Activated naive CD8-positive, alpha-beta T cell treated with anti-CD3 and anti-CD28 coated beads, Interleukin-2, amount 10 ng/mL, durations not matched to agents 7 days and 5 days (primary cell): Measurements from ENCODE around the gene RERE. TPM values are rescaled to one million over a fixed set of nuclear protein-coding genes. Genes with fewer than 3 reads are reported as not detected.

Source experiments
- ATAC-seq: fragments of 150-1000 bp; cut with Tn5 transposase; one replicate; pipeline ENCODE4 v1.10.0; 2021; ENCODE audit warnings: low read depth, moderate library complexity
- POLR2A ChIA-PET: fragments of 350-600 bp; sonication (Branson Sonifier 250); formaldehyde crosslinking; loops from one replicate; lab custom pipeline; 2021; ENCODE audit warnings: antibody characterized with exemption; lab: Charles Lee
- DNase-seq: peaks from one replicate; pipeline ENCODE4 v3.0.0; 2021
- H3K27ac Mint-ChIP-seq: one replicate; pipeline ENCODE4 v1.8.0; 2022; ENCODE audit warnings: mild to moderate bottlenecking, mixed read lengths
- H3K27me3 Mint-ChIP-seq: one replicate; pipeline ENCODE4 v1.8.0; 2022; ENCODE audit warnings: mild to moderate bottlenecking, moderate library complexity, mixed read lengths
- H3K36me3 Mint-ChIP-seq: one replicate; pipeline ENCODE4 v1.8.0; 2021; ENCODE audit warnings: mild to moderate bottlenecking, mixed read lengths
- H3K4me1 Mint-ChIP-seq: one replicate; pipeline ENCODE4 v1.8.0; 2021; ENCODE audit warnings: mixed read lengths
- H3K4me3 Mint-ChIP-seq: one replicate; pipeline ENCODE4 v1.8.0; 2022; ENCODE audit warnings: mild to moderate bottlenecking, moderate library complexity, mixed read lengths
- H3K9me3 Mint-ChIP-seq: one replicate; pipeline ENCODE4 v1.8.0; 2021; ENCODE audit warnings: mixed read lengths
- total RNA-seq, 2 experiments: library from RNA; stranded (reverse); gene quantifications; one replicate each; pipeline ENCODE4 v1.2.3, GENCODE V29; 2021

RERE gene
- total RNA-seq, 2 experiments from 2014 or later, result 64.4 to 68.7 TPM

GRCh38 chr1:8472668-8473067, 344.8 kb downstream of the RERE start:
- peaks cover 39% of the 10 kb centered on the region for H3K4me1 Mint-ChIP-seq
- POLR2A ChIA-PET, result interaction anchor here (0.7 to 1.0 kb wide), 2 partner anchors 45 to 53 kb away, joined by 3 read pairs; no protein-coding TSS in a partner anchor
- DNase-seq (no peak), ATAC-seq (peak; percentile 96)
- peak overlapping the region; percentile 33 for H3K4me3 Mint-ChIP-seq
- H3K27me3 Mint-ChIP-seq, result no peaks in the 10 kb centered on the region
- H3K36me3 Mint-ChIP-seq, result no peaks in the 10 kb centered on the region
- H3K27ac Mint-ChIP-seq, result peak overlapping the region; percentile 54
- H3K9me3 Mint-ChIP-seq, result no peaks in the 10 kb centered on the region

DNA sequence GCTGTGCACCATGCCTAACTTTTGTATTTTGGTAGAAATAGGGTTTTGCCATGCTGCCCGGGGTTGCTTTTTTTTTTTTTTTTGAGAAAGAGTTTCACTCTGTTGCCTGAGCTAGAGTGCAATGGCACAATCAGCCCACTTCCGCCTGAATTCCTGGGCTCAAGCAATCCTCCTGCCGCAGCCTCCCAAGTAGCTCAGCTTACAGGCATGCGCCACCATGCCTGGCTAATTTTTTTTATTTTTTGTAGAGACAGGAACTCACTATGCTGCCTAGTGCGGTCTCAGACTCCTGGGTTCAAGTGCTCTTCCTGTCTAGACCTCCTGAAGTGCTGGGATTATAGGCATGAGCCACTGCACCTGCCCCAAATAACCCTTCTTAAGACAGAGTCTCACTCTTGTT, 346.0 kb downstream of the RERE start:
- ATAC-seq (no peak), DNase-seq (no peak)
- Mint-ChIP-seq H3K4me1 (peaks cover 32% of the 10 kb centered on the region), H3K4me3 (no peak overlapping the region), H3K27ac (no peak overlapping the region), H3K36me3 (no peaks in the 10 kb centered on the region), H3K27me3 (no peaks in the 10 kb centered on the region), H3K9me3 (no peaks in the 10 kb centered on the region)
- POLR2A ChIA-PET, result interaction anchor here (0.6 to 0.7 kb wide), 2 partner anchors 83 to 207 kb away, joined by 3 read pairs; no protein-coding TSS in a partner anchor

DNA sequence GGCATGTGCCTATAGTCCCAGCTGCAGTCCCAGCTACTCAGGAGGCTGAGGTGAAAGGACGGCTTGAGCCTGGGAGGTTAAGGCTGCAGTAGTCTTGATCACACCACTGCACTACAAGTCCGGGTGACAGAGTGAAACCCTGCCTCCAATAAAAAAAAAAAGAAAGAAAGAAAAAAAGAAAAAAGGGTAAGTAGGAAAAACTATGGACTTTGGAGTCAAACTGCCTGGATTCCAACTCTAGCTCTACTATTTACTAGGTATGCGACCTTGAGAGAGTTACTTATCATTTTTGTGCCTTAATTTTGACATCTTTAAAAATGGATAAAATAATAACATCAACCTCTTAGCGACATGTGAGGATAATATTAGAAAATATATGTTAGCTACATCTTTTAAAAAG, 348.7 kb downstream of the RERE start:
- H3K27me3 Mint-ChIP-seq, result no peaks in the 10 kb centered on the region
- peaks cover 7% of the 10 kb centered on the region for H3K36me3 Mint-ChIP-seq
- ATAC-seq (no peak), DNase-seq (no peak)
- no peak overlapping the region for H3K4me3 Mint-ChIP-seq
- POLR2A ChIA-PET, result no interaction called here
- H3K9me3 Mint-ChIP-seq, result no peaks in the 10 kb centered on the region
- peaks cover 27% of the 10 kb centered on the region for H3K4me1 Mint-ChIP-seq
- H3K27ac Mint-ChIP-seq, result no peak overlapping the region

DNA sequence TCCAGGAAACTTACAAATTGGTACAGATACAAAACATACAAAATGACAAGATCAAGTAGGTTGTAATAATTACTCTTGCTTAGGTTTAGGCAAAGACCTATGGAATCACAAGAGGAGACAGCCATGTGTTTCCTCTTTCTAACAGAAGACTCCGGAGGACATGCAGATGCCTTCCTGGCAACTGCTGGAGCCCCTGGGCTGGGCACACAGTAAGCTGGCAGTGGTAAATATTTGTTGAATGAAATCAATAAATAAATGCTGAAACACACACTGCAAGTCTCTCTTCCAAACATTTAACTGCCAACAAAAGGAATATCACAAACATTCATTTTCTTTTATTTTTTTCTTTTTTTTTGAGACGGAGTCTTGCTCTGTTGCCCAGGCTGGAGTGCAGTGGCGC, 350.1 kb downstream of the RERE start:
- H3K36me3 Mint-ChIP-seq, result peaks cover 7% of the 10 kb centered on the region
- no peak overlapping the region for H3K4me3 Mint-ChIP-seq
- H3K27ac Mint-ChIP-seq, result no peak overlapping the region
- peaks cover 24% of the 10 kb centered on the region for H3K4me1 Mint-ChIP-seq
- DNase-seq (no peak), ATAC-seq (no peak)
- no peaks in the 10 kb centered on the region for H3K27me3 Mint-ChIP-seq
- POLR2A ChIA-PET, result no interaction called here
- H3K9me3 Mint-ChIP-seq, result no peaks in the 10 kb centered on the region

DNA sequence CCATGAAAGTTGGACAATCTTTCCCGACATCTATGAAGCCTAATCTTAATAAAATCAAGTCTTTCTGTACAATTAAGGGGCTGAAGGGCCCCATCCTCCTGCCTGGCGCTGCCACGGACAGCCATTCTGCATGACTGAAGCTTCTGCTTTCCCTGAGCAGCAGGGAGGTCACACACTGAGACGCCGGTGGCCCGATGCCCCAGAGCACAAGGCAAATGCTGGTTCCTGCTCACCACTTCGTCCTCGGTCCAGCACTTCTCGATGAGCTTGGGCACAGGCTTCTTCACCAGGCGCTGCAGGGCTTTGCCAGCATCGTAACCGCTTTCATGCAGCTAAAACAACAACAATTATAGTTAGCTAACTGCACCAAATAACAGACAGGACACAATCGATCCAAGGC, 351.7 kb downstream of the RERE start:
- Mint-ChIP-seq H3K27ac (no peak overlapping the region), H3K9me3 (no peaks in the 10 kb centered on the region), H3K27me3 (no peaks in the 10 kb centered on the region), H3K4me3 (no peak overlapping the region), H3K36me3 (peaks cover 13% of the 10 kb centered on the region), H3K4me1 (peaks cover 22% of the 10 kb centered on the region)
- ATAC-seq (no peak), DNase-seq (no peak)
- POLR2A ChIA-PET, result interaction anchor here (0.6 kb wide), 1 partner anchor 27 kb away, joined by 3 read pairs; no protein-coding TSS in a partner anchor

DNA sequence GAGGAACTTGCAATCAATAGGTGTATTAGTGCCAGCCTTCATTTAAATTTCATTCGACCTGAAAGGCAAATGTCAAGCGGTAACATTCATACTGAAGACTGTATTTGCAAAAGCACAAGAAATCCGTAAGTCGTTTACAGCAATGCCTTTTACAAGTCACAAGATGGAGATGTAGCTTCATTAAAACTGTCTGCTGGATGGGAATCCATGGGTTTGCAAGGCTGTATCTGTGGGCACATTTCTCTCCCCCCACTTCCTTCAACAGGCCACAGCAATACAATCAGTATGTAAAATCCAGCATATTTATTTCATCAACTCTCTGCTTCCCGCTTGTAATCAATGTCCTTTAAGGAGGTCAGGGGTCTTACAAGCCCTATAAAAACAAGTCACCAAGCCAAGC, 352.4 kb downstream of the RERE start:
- peaks cover 13% of the 10 kb centered on the region for H3K36me3 Mint-ChIP-seq
- H3K9me3 Mint-ChIP-seq, result no peaks in the 10 kb centered on the region
- POLR2A ChIA-PET, result no interaction called here
- no peak for DNase-seq
- H3K27me3 Mint-ChIP-seq, result no peaks in the 10 kb centered on the region
- no peak overlapping the region for H3K4me3 Mint-ChIP-seq
- H3K4me1 Mint-ChIP-seq, result peaks cover 22% of the 10 kb centered on the region
- no peak overlapping the region for H3K27ac Mint-ChIP-seq
- ATAC-seq, result no peak

DNA sequence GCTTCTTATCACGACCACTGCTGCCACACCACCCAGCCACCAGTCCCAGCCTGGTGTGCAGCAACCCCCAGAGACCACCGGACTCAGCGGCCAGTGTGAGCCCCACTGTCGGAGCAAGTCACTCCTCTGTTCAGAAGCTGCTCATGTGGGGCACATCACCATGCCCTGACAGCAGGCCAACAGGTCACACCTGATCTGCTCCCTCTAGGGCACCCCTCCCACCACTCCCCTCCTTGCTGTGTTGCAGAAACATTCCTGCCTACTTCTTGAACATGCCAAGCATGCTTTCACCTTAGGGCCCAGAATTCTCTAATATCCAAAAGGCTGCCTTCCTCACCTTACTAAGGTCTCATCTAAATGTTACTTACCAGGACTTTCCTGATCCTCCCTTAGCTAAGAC, 353.1 kb downstream of the RERE start:
- peaks cover 22% of the 10 kb centered on the region for H3K4me1 Mint-ChIP-seq
- ATAC-seq (no peak), DNase-seq (no peak)
- H3K27me3 Mint-ChIP-seq, result no peaks in the 10 kb centered on the region
- no peak overlapping the region for H3K27ac Mint-ChIP-seq
- H3K4me3 Mint-ChIP-seq, result no peak overlapping the region
- POLR2A ChIA-PET, result no interaction called here
- H3K9me3 Mint-ChIP-seq, result no peaks in the 10 kb centered on the region
- peaks cover 13% of the 10 kb centered on the region for H3K36me3 Mint-ChIP-seq

GRCh38 chr1:8463144-8463927, 354.1 kb downstream of the RERE start:
- H3K9me3 Mint-ChIP-seq, result no peaks in the 10 kb centered on the region
- DNase-seq (no peak), ATAC-seq (no peak)
- peaks cover 13% of the 10 kb centered on the region for H3K36me3 Mint-ChIP-seq
- no peaks in the 10 kb centered on the region for H3K27me3 Mint-ChIP-seq
- H3K27ac Mint-ChIP-seq, result peak overlapping the region; percentile 46
- POLR2A ChIA-PET, result interaction anchor here (0.5 kb wide), 1 partner anchor 1297 kb away, joined by 4 read pairs; no protein-coding TSS in a partner anchor
- H3K4me3 Mint-ChIP-seq, result no peak overlapping the region
- peaks cover 22% of the 10 kb centered on the region for H3K4me1 Mint-ChIP-seq

DNA sequence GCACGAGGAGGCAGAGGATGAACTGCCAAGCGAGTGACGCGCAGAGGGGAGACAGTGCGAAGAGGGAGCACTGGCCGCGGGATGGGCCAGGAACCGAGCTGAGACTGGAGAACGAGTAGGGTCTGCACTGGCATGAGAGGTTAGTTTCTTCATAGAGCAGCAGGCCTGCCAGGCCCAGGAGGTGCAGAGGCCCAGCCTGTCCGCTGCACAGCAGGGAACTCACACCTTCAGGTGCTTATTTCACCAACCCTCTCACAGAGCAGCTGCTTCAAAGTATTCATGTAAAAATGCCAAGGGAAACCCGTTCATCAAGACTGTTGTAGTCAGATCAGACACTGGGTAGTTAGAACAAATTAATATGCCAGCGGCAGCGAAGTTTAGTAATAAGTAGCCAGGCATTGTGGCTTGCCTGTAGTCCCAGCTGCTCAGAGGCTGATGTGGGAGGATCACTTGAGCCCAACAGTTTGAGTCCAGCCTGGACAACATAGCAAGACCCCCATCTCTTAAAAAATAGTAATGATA, 355.0 kb downstream of the RERE start:
- POLR2A ChIA-PET, result no interaction called here

GRCh38 chr1:8461351-8462110, 355.9 kb downstream of the RERE start:
- DNase-seq (no peak), ATAC-seq (no peak)
- Mint-ChIP-seq H3K27me3 (no peaks in the 10 kb centered on the region), H3K9me3 (no peaks in the 10 kb centered on the region), H3K36me3 (peaks cover 16% of the 10 kb centered on the region), H3K27ac (no peak overlapping the region), H3K4me1 (peaks cover 35% of the 10 kb centered on the region), H3K4me3 (no peak overlapping the region)
- POLR2A ChIA-PET, result no interaction called here

More for the DNA sequence above, 355.0 kb downstream of the RERE start:
- ATAC-seq (no peak), DNase-seq (no peak)
- Mint-ChIP-seq H3K4me1 (peaks cover 30% of the 10 kb centered on the region), H3K27ac (no peak overlapping the region), H3K4me3 (no peak overlapping the region), H3K9me3 (no peaks in the 10 kb centered on the region), H3K36me3 (peaks cover 13% of the 10 kb centered on the region), H3K27me3 (no peaks in the 10 kb centered on the region)

GRCh38 chr1:8460784-8461183, 356.7 kb downstream of the RERE start:
- H3K27me3 Mint-ChIP-seq, result no peaks in the 10 kb centered on the region
- H3K9me3 Mint-ChIP-seq, result no peaks in the 10 kb centered on the region
- peaks cover 32% of the 10 kb centered on the region for H3K4me1 Mint-ChIP-seq
- POLR2A ChIA-PET, result no interaction called here
- no peak overlapping the region for H3K27ac Mint-ChIP-seq
- peaks cover 14% of the 10 kb centered on the region for H3K36me3 Mint-ChIP-seq
- DNase-seq (no peak), ATAC-seq (no peak)
- no peak overlapping the region for H3K4me3 Mint-ChIP-seq

DNA sequence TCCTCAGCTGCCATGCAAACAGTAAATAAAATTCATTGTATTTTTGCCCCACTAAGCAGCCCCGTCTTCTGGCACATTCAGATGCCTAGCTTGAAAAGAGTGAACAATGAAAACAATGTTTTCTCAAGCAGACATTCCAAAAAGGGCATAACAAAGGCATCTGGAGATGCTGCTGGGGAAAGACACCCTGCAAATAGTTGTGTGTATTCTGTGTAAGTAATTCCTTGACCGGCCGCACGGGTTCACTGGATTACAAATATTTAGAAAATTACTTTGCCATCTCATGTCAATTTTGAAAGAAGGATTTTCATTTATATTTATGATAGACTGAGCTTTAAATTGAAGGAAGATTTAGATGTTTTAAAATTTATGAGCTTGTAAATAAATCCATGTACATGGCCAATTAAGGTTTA, 357.3 kb downstream of the RERE start:
- no peak overlapping the region for H3K4me3 Mint-ChIP-seq
- H3K27me3 Mint-ChIP-seq, result no peaks in the 10 kb centered on the region
- ATAC-seq (no peak), DNase-seq (no peak)
- peaks cover 12% of the 10 kb centered on the region for H3K36me3 Mint-ChIP-seq
- H3K4me1 Mint-ChIP-seq, result peaks cover 29% of the 10 kb centered on the region
- POLR2A ChIA-PET, result interaction anchor here (0.6 kb wide), 1 partner anchor 295 kb away, joined by 3 read pairs; no protein-coding TSS in a partner anchor
- H3K27ac Mint-ChIP-seq, result no peak overlapping the region
- H3K9me3 Mint-ChIP-seq, result no peaks in the 10 kb centered on the region

DNA sequence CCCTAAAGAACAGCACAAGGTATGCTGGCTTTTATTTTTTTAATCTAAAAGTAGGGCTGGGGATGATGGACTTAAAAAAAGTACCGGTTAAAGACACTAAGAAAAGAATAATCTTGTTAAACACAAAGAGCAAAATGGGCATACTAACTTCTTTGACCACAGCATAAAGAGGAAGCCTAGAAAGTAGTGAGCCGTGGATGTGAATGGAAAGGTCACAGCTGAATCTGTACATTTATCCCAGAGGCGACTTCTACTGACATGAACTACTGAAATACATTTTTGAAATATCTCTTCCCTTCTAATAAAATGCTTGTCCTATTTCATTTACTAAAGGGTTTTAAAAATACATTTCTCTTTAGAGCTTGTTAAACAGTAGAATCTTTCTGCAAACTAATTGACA, 358.8 kb downstream of the RERE start:
- DNase-seq (no peak), ATAC-seq (no peak)
- H3K4me1 Mint-ChIP-seq, result peaks cover 27% of the 10 kb centered on the region
- H3K27ac Mint-ChIP-seq, result no peak overlapping the region
- no peak overlapping the region for H3K4me3 Mint-ChIP-seq
- peaks cover 9% of the 10 kb centered on the region for H3K36me3 Mint-ChIP-seq
- no peaks in the 10 kb centered on the region for H3K27me3 Mint-ChIP-seq
- H3K9me3 Mint-ChIP-seq, result no peaks in the 10 kb centered on the region
- POLR2A ChIA-PET, result no interaction called here
